HepG2 (cell line): ENCODE measurements around the gene KIF19. TPM values are rescaled to one million over a fixed set of nuclear protein-coding genes. Genes with fewer than 3 reads are reported as not detected.

Experiments
- ADNP ChIP-seq: sonication (generic); formaldehyde crosslinking; IDR thresholded peaks from 2 replicates; pipeline ENCODE4 v1.4.0; 2020; ENCODE audit warnings: missing genetic modification reagents
- CBX1 ChIP-seq: IDR thresholded peaks from one replicate; pipeline ENCODE4 v1.6.1; 2016; ENCODE audit warnings: antibody characterized with exemption, low read depth
- DNMT3B ChIP-seq: conservative IDR thresholded peaks from 2 replicates; pipeline ENCODE4 v1.6.1; 2016; ENCODE audit warnings: missing biosample characterization, control low read depth
- GFI1 ChIP-seq: sonication (generic); formaldehyde crosslinking; IDR thresholded peaks from 2 replicates; pipeline ENCODE4 v1.5.0; 2020; ENCODE audit warnings: missing genetic modification reagents, mild to moderate bottlenecking, borderline replicate concordance
- HOXD1 ChIP-seq: sonication (generic); formaldehyde crosslinking; IDR thresholded peaks from 2 replicates; pipeline ENCODE4 v1.5.0; 2020; ENCODE audit warnings: missing genetic modification reagents
- MAFF ChIP-seq: IDR thresholded peaks from 2 replicates; pipeline ENCODE4 v1.6.1; 2011; ENCODE audit warnings: low read depth, low read length, improper control_type of control experiment
- MATR3 ChIP-seq: sonication (generic); formaldehyde crosslinking; IDR thresholded peaks from 2 replicates; pipeline ENCODE4 v1.4.0; 2020; ENCODE audit warnings: missing genetic modification reagents
- NCOA1 ChIP-seq: sonication (generic); formaldehyde crosslinking; IDR thresholded peaks from 2 replicates; pipeline ENCODE4 v1.9.0; 2021; ENCODE audit warnings: missing genetic modification reagents
- RORA ChIP-seq: sonication (generic); formaldehyde crosslinking; IDR thresholded peaks from 2 replicates; pipeline ENCODE4 v1.5.0; 2020; ENCODE audit warnings: mild to moderate bottlenecking, missing genetic modification reagents, moderate library complexity
- SAP130 ChIP-seq: IDR thresholded peaks from 2 replicates; pipeline ENCODE4 v1.6.1; 2016; ENCODE audit warnings: low read depth
- TCF12 ChIP-seq, 2 experiments: fragments of 450-650 bp in 1 of 2; sonication (generic) in 1 of 2; formaldehyde crosslinking in 1 of 2; IDR thresholded peaks; 2 replicates each; pipeline versions ENCODE4 v1.6.1 to v1.8.0; 2017 to 2022; ENCODE audit warnings: antibody characterized with exemption in 1 of 2, mild to moderate bottlenecking in 1 of 2, missing genetic modification reagents in 1 of 2, moderate library complexity in 1 of 2
- TGIF2 ChIP-seq: IDR thresholded peaks from 2 replicates; pipeline ENCODE4 v1.6.1; 2016; ENCODE audit warnings: control low read depth, missing compliant biosample characterization
- ZBTB1 ChIP-seq: sonication (generic); formaldehyde crosslinking; IDR thresholded peaks from 2 replicates; pipeline ENCODE4 v1.4.0; 2020; ENCODE audit warnings: missing genetic modification reagents, borderline replicate concordance
- ZFP37 ChIP-seq: sonication (generic); formaldehyde crosslinking; IDR thresholded peaks from 2 replicates; pipeline ENCODE4 v1.4.0; 2020; ENCODE audit warnings: missing genetic modification reagents, borderline replicate concordance
- ZNF3 ChIP-seq: IDR thresholded peaks from 2 replicates; pipeline ENCODE4 v1.7.0; 2017; ENCODE audit warnings: inconsistent platforms
- polyA plus RNA-seq, 8 experiments: library from polyadenylated mRNA; depleted of rRNA in 3 of 8; stranded (reverse) in 7 of 8; unstranded in 1 of 8; fragments of >200 nt; fragmentation: Illumina TruSeq in 4 of 8; extraction: Trizol in 4 of 8; gene quantifications; 2 replicates each; pipeline versions ENCODE4 v1.2.1 to v1.2.3, GENCODE V29; 2011 to 2016; ENCODE audit warnings: low read depth in 4 of 8, missing spikeins in 1 of 8, mixed read lengths in 1 of 8; ENCODE audit not compliant: insufficient read depth in 1 of 8
- total RNA-seq, 5 experiments: library from RNA; depleted of rRNA; stranded (reverse); fragments of >200 nt; fragmentation: Illumina TruSeq; extraction: Trizol; gene quantifications; 2 replicates each; pipeline ENCODE4 v1.2.3, GENCODE V29; 2016; ENCODE audit warnings: low read depth in 1 of 5
- TF ChIP-seq, protein P1 (sequence below): sonication (generic); formaldehyde crosslinking; IDR thresholded peaks from 2 replicates; pipeline ENCODE4 v1.9.0; 2021; ENCODE audit warnings: missing genetic modification reagents, borderline replicate concordance
- TF ChIP-seq, protein P2 (sequence below): sonication (generic); formaldehyde crosslinking; IDR thresholded peaks from 2 replicates; pipeline ENCODE4 v1.4.0; 2020; ENCODE audit warnings: missing genetic modification reagents
- TF ChIP-seq, protein P3 (sequence below): sonication (generic); formaldehyde crosslinking; conservative IDR thresholded peaks from 2 replicates; pipeline ENCODE4 v1.8.0; 2022; ENCODE audit warnings: mild to moderate bottlenecking, moderate library complexity, missing genetic modification reagents
- TF ChIP-seq, protein P4 (sequence below): sonication (generic); formaldehyde crosslinking; IDR thresholded peaks from 2 replicates; pipeline ENCODE4 v1.4.0; 2020; ENCODE audit warnings: mild to moderate bottlenecking, low read depth, missing genetic modification reagents
- TF ChIP-seq, protein P5 (sequence below): sonication (generic); formaldehyde crosslinking; IDR thresholded peaks from 2 replicates; pipeline ENCODE4 v1.4.0; 2020; ENCODE audit warnings: missing genetic modification reagents

KIF19 gene
- total and polyA plus RNA-seq, 2 of the 13 experiments (the other 11 are each of a cell fraction or from before 2014, with no cell fraction given), result not detected

DNA sequence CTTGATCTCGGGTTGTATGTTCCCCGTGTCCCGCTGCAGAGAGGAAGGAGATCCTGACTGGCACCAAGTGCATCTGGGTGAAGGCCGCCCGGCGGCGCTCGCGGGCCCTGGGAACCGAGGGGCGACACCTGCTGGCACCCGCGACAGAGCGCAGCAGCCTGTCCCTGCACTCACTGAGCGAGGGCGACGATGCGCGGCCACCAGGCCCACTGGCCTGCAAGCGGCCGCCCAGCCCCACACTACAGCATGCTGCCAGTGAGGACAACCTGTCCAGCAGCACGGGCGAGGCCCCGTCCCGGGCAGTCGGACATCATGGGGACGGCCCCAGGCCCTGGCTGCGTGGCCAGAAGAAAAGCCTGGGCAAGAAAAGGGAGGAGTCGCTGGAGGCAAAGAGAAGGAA lies 28.1 kb downstream of the KIF19 start (continued):
- TF ChIP-seq, protein P1, sequence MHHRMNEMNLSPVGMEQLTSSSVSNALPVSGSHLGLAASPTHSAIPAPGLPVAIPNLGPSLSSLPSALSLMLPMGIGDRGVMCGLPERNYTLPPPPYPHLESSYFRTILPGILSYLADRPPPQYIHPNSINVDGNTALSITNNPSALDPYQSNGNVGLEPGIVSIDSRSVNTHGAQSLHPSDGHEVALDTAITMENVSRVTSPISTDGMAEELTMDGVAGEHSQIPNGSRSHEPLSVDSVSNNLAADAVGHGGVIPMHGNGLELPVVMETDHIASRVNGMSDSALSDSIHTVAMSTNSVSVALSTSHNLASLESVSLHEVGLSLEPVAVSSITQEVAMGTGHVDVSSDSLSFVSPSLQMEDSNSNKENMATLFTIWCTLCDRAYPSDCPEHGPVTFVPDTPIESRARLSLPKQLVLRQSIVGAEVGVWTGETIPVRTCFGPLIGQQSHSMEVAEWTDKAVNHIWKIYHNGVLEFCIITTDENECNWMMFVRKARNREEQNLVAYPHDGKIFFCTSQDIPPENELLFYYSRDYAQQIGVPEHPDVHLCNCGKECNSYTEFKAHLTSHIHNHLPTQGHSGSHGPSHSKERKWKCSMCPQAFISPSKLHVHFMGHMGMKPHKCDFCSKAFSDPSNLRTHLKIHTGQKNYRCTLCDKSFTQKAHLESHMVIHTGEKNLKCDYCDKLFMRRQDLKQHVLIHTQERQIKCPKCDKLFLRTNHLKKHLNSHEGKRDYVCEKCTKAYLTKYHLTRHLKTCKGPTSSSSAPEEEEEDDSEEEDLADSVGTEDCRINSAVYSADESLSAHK (CRISPR knock-in tag), result no peak
- TF ChIP-seq DNMT3B, result no peak
- no peak for TF ChIP-seq ZNF3 (CRISPR knock-in tag)
- TF ChIP-seq ZBTB1 (CRISPR knock-in tag), result no peak
- 0 out of 2 replicates have a peak, but pooled peaks have one; percentile 41 for TF ChIP-seq TGIF2 (CRISPR knock-in tag)
- TF ChIP-seq RORA (CRISPR knock-in tag), result no peak
- peak; percentile 59 for TF ChIP-seq CBX1
- TF ChIP-seq GFI1 (CRISPR knock-in tag), result no peak
- no peak; the same call in 1 of the 2 replicates for TF ChIP-seq MATR3
- TF ChIP-seq, protein P2, sequence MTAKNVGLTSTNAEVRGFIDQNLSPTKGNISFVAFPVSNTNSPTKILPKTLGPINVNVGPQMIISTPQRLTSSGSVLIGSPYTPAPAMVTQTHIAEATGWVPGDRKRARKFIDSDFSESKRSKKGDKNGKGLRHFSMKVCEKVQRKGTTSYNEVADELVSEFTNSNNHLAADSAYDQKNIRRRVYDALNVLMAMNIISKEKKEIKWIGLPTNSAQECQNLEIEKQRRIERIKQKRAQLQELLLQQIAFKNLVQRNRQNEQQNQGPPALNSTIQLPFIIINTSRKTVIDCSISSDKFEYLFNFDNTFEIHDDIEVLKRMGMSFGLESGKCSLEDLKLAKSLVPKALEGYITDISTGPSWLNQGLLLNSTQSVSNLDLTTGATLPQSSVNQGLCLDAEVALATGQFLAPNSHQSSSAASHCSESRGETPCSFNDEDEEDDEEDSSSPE (CRISPR knock-in tag), result no peak
- no peak for TF ChIP-seq HOXD1
- TF ChIP-seq, protein P3, sequence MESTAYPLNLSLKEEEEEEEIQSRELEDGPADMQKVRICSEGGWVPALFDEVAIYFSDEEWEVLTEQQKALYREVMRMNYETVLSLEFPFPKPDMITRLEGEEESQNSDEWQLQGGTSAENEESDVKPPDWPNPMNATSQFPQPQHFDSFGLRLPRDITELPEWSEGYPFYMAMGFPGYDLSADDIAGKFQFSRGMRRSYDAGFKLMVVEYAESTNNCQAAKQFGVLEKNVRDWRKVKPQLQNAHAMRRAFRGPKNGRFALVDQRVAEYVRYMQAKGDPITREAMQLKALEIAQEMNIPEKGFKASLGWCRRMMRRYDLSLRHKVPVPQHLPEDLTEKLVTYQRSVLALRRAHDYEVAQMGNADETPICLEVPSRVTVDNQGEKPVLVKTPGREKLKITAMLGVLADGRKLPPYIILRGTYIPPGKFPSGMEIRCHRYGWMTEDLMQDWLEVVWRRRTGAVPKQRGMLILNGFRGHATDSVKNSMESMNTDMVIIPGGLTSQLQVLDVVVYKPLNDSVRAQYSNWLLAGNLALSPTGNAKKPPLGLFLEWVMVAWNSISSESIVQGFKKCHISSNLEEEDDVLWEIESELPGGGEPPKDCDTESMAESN (CRISPR knock-in tag), result peak; percentile 70; the same call in 1 of the 2 replicates
- TF ChIP-seq MAFF, result no peak
- no peak for TF ChIP-seq ZFP37 (CRISPR knock-in tag)
- peak; percentile 86 for TF ChIP-seq ADNP (CRISPR knock-in tag)
- TF ChIP-seq SAP130 (CRISPR knock-in tag), result no peak
- TF ChIP-seq, protein P4, sequence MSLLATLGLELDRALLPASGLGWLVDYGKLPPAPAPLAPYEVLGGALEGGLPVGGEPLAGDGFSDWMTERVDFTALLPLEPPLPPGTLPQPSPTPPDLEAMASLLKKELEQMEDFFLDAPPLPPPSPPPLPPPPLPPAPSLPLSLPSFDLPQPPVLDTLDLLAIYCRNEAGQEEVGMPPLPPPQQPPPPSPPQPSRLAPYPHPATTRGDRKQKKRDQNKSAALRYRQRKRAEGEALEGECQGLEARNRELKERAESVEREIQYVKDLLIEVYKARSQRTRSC (CRISPR knock-in tag), result no peak
- TF ChIP-seq, protein P5, sequence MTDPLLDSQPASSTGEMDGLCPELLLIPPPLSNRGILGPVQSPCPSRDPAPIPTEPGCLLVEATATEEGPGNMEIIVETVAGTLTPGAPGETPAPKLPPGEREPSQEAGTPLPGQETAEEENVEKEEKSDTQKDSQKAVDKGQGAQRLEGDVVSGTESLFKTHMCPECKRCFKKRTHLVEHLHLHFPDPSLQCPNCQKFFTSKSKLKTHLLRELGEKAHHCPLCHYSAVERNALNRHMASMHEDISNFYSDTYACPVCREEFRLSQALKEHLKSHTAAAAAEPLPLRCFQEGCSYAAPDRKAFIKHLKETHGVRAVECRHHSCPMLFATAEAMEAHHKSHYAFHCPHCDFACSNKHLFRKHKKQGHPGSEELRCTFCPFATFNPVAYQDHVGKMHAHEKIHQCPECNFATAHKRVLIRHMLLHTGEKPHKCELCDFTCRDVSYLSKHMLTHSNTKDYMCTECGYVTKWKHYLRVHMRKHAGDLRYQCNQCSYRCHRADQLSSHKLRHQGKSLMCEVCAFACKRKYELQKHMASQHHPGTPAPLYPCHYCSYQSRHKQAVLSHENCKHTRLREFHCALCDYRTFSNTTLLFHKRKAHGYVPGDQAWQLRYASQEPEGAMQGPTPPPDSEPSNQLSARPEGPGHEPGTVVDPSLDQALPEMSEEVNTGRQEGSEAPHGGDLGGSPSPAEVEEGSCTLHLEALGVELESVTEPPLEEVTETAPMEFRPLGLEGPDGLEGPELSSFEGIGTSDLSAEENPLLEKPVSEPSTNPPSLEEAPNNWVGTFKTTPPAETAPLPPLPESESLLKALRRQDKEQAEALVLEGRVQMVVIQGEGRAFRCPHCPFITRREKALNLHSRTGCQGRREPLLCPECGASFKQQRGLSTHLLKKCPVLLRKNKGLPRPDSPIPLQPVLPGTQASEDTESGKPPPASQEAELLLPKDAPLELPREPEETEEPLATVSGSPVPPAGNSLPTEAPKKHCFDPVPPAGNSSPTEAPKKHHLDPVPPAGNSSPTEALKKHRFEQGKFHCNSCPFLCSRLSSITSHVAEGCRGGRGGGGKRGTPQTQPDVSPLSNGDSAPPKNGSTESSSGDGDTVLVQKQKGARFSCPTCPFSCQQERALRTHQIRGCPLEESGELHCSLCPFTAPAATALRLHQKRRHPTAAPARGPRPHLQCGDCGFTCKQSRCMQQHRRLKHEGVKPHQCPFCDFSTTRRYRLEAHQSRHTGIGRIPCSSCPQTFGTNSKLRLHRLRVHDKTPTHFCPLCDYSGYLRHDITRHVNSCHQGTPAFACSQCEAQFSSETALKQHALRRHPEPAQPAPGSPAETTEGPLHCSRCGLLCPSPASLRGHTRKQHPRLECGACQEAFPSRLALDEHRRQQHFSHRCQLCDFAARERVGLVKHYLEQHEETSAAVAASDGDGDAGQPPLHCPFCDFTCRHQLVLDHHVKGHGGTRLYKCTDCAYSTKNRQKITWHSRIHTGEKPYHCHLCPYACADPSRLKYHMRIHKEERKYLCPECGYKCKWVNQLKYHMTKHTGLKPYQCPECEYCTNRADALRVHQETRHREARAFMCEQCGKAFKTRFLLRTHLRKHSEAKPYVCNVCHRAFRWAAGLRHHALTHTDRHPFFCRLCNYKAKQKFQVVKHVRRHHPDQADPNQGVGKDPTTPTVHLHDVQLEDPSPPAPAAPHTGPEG, result no peak
- no peak for TF ChIP-seq TCF12 (IDR thresholded peaks at IDR 0.05)
- TF ChIP-seq TCF12 (CRISPR knock-in tag; IDR thresholded peaks at IDR 0.05), result no peak
- no peak for TF ChIP-seq NCOA1 (CRISPR knock-in tag)
